HG03108 (cell line): ENCODE measurements around the gene CPOX.
A peak's percentile ranks its signal among the peaks of the same experiment; 100 is the strongest.
"Not testable (repeated sequence)": the region's sequence is repeated elsewhere in the genome, so short reads cannot be mapped to it uniquely, and the experiment has no call there.

Experiments
- ATAC-seq: cut with Tn5 transposase; IDR thresholded peaks from one replicate; pipeline ENCODE4 v1.9.1; 2021; ENCODE audit warnings: moderate library complexity; ENCODE audit not compliant: unreplicated experiment

The CPOX gene

GRCh38 chr3:98593046-98593936, at the start of gene CPOX:
TSS of gene CPOX (minus strand) at chr3:98593611. CDS start at chr3:98593504, 107 bp downstream.
- peak; percentile 94 for ATAC-seq

GRCh38 chr3:98642769-98643168, 49.4 kb upstream of the CPOX start:
- not testable (repeated sequence) for ATAC-seq

GRCh38 chr3:98641756-98642155, 48.3 kb upstream of the CPOX start:
- not testable (repeated sequence) for ATAC-seq

- not testable (repeated sequence) for ATAC-seq
Observed at GRCh38 chr3:98638515-98638914, 45.1 kb upstream of the CPOX start.

- no peak for ATAC-seq
Observed at GRCh38 chr3:98630416-98630815, 37.0 kb upstream of the CPOX start.

GRCh38 chr3:98628317-98628716, 34.9 kb upstream of the CPOX start:
- no peak for ATAC-seq

- no peak for ATAC-seq
Observed at GRCh38 chr3:98626151-98626550, 32.7 kb upstream of the CPOX start.

GRCh38 chr3:98623572-98624280, 30.3 kb upstream of the CPOX start:
- ATAC-seq: no peak

GRCh38 chr3:98617841-98618240, 24.4 kb upstream of the CPOX start:
- ATAC-seq: no peak

- no peak for ATAC-seq
Observed at GRCh38 chr3:98613616-98614015, 20.2 kb upstream of the CPOX start.

- peak; percentile 90 for ATAC-seq
Observed at GRCh38 chr3:98612996-98613517, 19.6 kb upstream of the CPOX start.

GRCh38 chr3:98612587-98612986, 19.2 kb upstream of the CPOX start:
- ATAC-seq: peak; percentile 16

- no peak for ATAC-seq
Observed at GRCh38 chr3:98608029-98608428, 14.6 kb upstream of the CPOX start.

GRCh38 chr3:98603580-98603979, 10.2 kb upstream of the CPOX start:
- no peak for ATAC-seq

- peak; percentile 56 for ATAC-seq
Observed at GRCh38 chr3:98602078-98602678, 8.8 kb upstream of the CPOX start.

- ATAC-seq: no peak
Observed at GRCh38 chr3:98601180-98601579, 7.8 kb upstream of the CPOX start.

- peak; percentile 52 for ATAC-seq
Observed at GRCh38 chr3:98600412-98601095, 7.1 kb upstream of the CPOX start.

GRCh38 chr3:98599647-98600411, 6.4 kb upstream of the CPOX start:
- ATAC-seq: no peak

GRCh38 chr3:98598492-98598891, 5.1 kb upstream of the CPOX start:
- ATAC-seq: no peak
